Trophoblast cell (in vitro differentiated cells and primary cell): ENCODE data around the gene MGAT5.
A peak's percentile ranks its signal among the peaks of the same experiment; 100 is the strongest.

ENCODE experiments used
- DNase-seq, 2 donors: peaks; one replicate each; pipeline ENCODE4 v3.0.0-alpha.2; 2016
- H2AFZ ChIP-seq: 2 replicates; pipeline ENCODE4 v1.6.1; 2013; ENCODE audit warnings: low read length, moderate library complexity, mild to moderate bottlenecking; ENCODE audit not compliant: insufficient read depth, poor library complexity
- H2AK5ac ChIP-seq: 2 replicates; pipeline ENCODE4 v1.6.1; 2013; ENCODE audit warnings: mild to moderate bottlenecking, low read length
- H2BK120ac ChIP-seq: 2 replicates; pipeline ENCODE4 v1.6.1; 2013; ENCODE audit warnings: low read length, mild to moderate bottlenecking, moderate library complexity; ENCODE audit not compliant: insufficient read depth, poor library complexity
- H2BK12ac ChIP-seq: 2 replicates; pipeline ENCODE4 v1.6.1; 2013; ENCODE audit warnings: mild to moderate bottlenecking, low read length, moderate library complexity
- H2BK5ac ChIP-seq: 2 replicates; pipeline ENCODE4 v1.6.1; 2013; ENCODE audit warnings: low read length, low read depth, moderate library complexity, mild to moderate bottlenecking; ENCODE audit not compliant: poor library complexity
- H3K14ac ChIP-seq: 2 replicates; pipeline ENCODE4 v1.6.1; 2013; ENCODE audit warnings: mild to moderate bottlenecking, low read length
- H3K18ac ChIP-seq: 2 replicates; pipeline ENCODE4 v1.6.1; 2013; ENCODE audit warnings: mild to moderate bottlenecking, low read length
- H3K23ac ChIP-seq: 2 replicates; pipeline ENCODE4 v1.6.1; 2013; ENCODE audit warnings: low read length
- H3K27ac ChIP-seq: 2 replicates; pipeline ENCODE4 v1.5.1; 2013; ENCODE audit warnings: low read depth, mild to moderate bottlenecking, inconsistent platforms, low read length, moderate library complexity
- H3K27me3 ChIP-seq: 2 replicates; pipeline ENCODE4 v1.6.1; 2013; ENCODE audit warnings: inconsistent platforms, mild to moderate bottlenecking, low read length, moderate library complexity; ENCODE audit not compliant: insufficient read depth
- H3K36me3 ChIP-seq, 2 experiments: 1 replicate in 1 of 2; 2 replicates in 1 of 2; pipeline ENCODE4 v1.6.1; 2013; ENCODE audit warnings: low read length in 2 of 2, mild to moderate bottlenecking in 2 of 2, moderate library complexity in 1 of 2; ENCODE audit not compliant: insufficient read depth in 2 of 2, control insufficient read depth in 1 of 2
- H3K4ac ChIP-seq: 2 replicates; pipeline ENCODE4 v1.6.1; 2013; ENCODE audit warnings: low read depth, mild to moderate bottlenecking, low read length, moderate library complexity
- H3K4me1 ChIP-seq, 2 experiments: 1 replicate in 1 of 2; 2 replicates in 1 of 2; pipeline ENCODE4 v1.6.1; 2013; ENCODE audit warnings: low read length in 2 of 2, mild to moderate bottlenecking in 2 of 2, moderate library complexity in 1 of 2; ENCODE audit not compliant: insufficient read depth in 2 of 2, control insufficient read depth in 1 of 2
- H3K4me2 ChIP-seq: 2 replicates; pipeline ENCODE4 v1.6.1; 2013; ENCODE audit warnings: inconsistent platforms, mild to moderate bottlenecking, low read length, moderate library complexity
- H3K4me3 ChIP-seq: 2 replicates; pipeline ENCODE4 v1.5.1; 2013; ENCODE audit warnings: mild to moderate bottlenecking, low read depth, low read length, inconsistent platforms
- H3K79me1 ChIP-seq: one replicate; pipeline ENCODE4 v1.6.1; 2013; ENCODE audit warnings: low read length
- H3K79me2 ChIP-seq: 2 replicates; pipeline ENCODE4 v1.6.1; 2013; ENCODE audit warnings: low read length, mild to moderate bottlenecking; ENCODE audit not compliant: control insufficient read depth, insufficient read depth, poor library complexity
- H3K9ac ChIP-seq: 2 replicates; pipeline ENCODE4 v1.6.1; 2013; ENCODE audit warnings: mild to moderate bottlenecking, low read length
- H3K9me3 ChIP-seq: 2 replicates; pipeline ENCODE4 v1.6.1; 2013; ENCODE audit warnings: low read depth, mild to moderate bottlenecking, control low read depth, inconsistent platforms, low read length; ENCODE audit not compliant: insufficient read depth
- H4K12ac ChIP-seq: 2 replicates; pipeline ENCODE4 v1.6.1; 2013; ENCODE audit warnings: low read depth, mild to moderate bottlenecking, low read length, moderate library complexity
- H4K8ac ChIP-seq: 2 replicates; pipeline ENCODE4 v1.6.1; 2013; ENCODE audit warnings: low read depth, mild to moderate bottlenecking, low read length, moderate library complexity
- H4K91ac ChIP-seq: one replicate; pipeline ENCODE4 v1.6.1; 2013; ENCODE audit warnings: low read depth, mild to moderate bottlenecking, low read length, moderate library complexity
- WGBS: extraction: QIAGEN DNeasy Blood & Tissue Kit; methylation state at CpG from one replicate; pipeline ENCODE4 v1.1.7; 2013; ENCODE audit warnings: missing lambda C conversion rate; ENCODE audit not compliant: insufficient read length, insufficient coverage; ENCODE audit errors: extremely low coverage; 5-methylcytosine and 5-hydroxymethylcytosine counted together

The MGAT5 gene

DNA sequence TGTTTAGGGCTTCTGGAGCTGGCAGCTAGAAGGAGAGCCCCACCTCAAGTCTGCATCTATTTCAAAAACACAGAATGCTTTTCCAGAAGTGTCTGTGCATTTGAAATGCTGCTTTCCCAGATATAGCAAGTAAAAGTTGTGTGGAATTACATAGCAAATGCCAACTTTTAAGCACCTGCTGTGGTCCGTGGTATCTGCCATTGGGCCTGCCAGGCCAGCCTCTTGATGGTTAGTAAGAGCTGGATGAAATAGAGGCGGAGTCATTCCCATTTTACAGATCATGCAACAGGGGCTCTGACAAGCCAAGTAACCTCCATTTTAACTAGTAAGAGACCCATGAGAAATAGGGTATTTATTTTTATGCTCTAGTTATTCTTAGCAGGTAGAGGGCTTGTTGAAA is 61.6 kb downstream of the MGAT5 start:
- no peaks in the 10 kb centered on the region for H3K36me3 ChIP-seq

DNA sequence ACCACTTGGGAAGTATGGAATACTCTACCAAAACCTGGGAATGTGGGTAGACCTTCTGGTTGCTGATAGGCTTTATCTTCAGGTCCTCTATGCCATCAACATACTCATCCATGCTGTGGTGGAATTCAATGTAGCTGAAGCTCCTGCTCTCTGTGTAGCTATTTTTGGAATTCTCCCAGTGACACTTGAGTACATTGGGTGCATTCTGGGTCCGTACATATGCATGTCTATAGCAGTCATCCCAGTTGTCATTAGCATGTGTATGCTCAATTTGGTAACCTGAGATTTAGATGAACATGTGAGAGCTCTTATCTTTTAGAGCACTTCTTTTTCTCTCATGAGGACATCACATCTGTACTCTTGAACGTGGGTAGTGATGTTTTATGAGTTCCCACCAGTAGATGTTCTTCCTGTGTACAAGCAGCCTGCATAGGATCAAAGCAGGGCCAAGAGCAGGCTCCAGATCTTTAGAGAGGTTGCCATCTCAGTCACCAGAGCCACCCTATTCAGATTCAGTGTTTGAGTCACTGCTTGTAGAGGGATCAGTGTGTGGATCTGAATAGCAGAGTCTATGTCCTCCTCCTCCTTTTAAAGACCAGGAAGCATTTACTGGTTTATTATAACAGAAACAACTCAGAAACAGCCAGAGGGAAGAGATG is 65.9 kb downstream of the MGAT5 start:
- Histone ChIP-seq H3K4me2 (no peak overlapping the region), H3K4ac (no peak overlapping the region), H2AK5ac (no peak overlapping the region), H3K4me3 (no peak overlapping the region), H4K12ac (no peak overlapping the region), H2AFZ (no peak overlapping the region), H3K27me3 (no peaks in the 10 kb centered on the region), H3K18ac (no peak overlapping the region), H3K23ac (no peak overlapping the region), H3K9ac (no peak overlapping the region), H3K79me2 (no peaks in the 10 kb centered on the region), H3K79me1 (no peaks in the 10 kb centered on the region), H2BK120ac (no peak overlapping the region), H3K36me3 (no peaks in the 10 kb centered on the region), H4K91ac (no peak overlapping the region), H3K9me3 (no peaks in the 10 kb centered on the region), H2BK12ac (no peak overlapping the region), H2BK5ac (no peak overlapping the region), H3K4me1 (no peaks in the 10 kb centered on the region), H4K8ac (no peak overlapping the region), H3K14ac (no peak overlapping the region), H3K27ac (no peak overlapping the region)
- no peak for DNase-seq
- no CpG with 5 or more reads among the region's 2 CpGs for WGBS

More for the DNA sequence above, 61.6 kb downstream of the MGAT5 start:
- Histone ChIP-seq H3K9ac (no peak overlapping the region), H3K4ac (no peak overlapping the region), H3K4me3 (no peak overlapping the region), H3K79me2 (no peaks in the 10 kb centered on the region), H2AK5ac (no peak overlapping the region), H3K4me1 (no peaks in the 10 kb centered on the region), H3K4me2 (no peak overlapping the region), H3K27ac (no peak overlapping the region), H3K23ac (no peak overlapping the region), H4K91ac (no peak overlapping the region), H2BK120ac (no peak overlapping the region), H2BK12ac (no peak overlapping the region), H2BK5ac (no peak overlapping the region), H3K18ac (no peak overlapping the region), H4K12ac (no peak overlapping the region), H4K8ac (no peak overlapping the region), H3K27me3 (no peaks in the 10 kb centered on the region), H3K79me1 (no peaks in the 10 kb centered on the region), H3K14ac (no peak overlapping the region), H2AFZ (no peak overlapping the region), H3K9me3 (no peaks in the 10 kb centered on the region)
- no CpG with 5 or more reads among the region's 2 CpGs for WGBS
- DNase-seq = no peak

DNA sequence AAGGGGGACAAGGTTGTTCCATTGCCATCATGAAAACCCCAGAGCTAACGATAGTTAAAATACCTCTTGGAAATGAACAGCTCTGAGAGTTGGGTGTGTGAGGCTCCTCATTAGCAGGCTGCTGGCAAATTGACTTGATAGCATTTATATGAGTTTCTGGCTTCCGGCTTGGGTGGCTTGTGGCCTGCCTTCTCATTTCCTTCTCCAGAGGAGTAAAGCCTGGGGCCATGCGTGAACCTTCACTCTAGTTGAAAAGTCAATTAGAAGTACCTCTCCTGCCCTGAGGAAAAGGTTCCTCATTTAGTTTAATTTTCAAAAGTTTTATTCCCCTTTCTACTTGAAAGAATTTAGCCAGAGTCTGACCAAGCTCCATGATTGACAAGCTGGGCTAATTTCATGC is 67.1 kb downstream of the MGAT5 start:
- no peak for DNase-seq
- Histone ChIP-seq H3K79me2 (no peaks in the 10 kb centered on the region), H2AFZ (no peak overlapping the region), H2BK5ac (no peak overlapping the region), H3K27me3 (no peaks in the 10 kb centered on the region), H3K4me3 (no peak overlapping the region), H3K4ac (no peak overlapping the region), H3K36me3 (no peaks in the 10 kb centered on the region), H3K4me2 (no peak overlapping the region), H3K9me3 (no peaks in the 10 kb centered on the region), H3K14ac (no peak overlapping the region), H2BK120ac (no peak overlapping the region), H4K8ac (no peak overlapping the region), H3K4me1 (no peaks in the 10 kb centered on the region), H2BK12ac (no peak overlapping the region), H2AK5ac (no peak overlapping the region), H3K23ac (no peak overlapping the region), H4K91ac (no peak overlapping the region), H3K18ac (no peak overlapping the region), H3K79me1 (no peaks in the 10 kb centered on the region), H3K27ac (no peak overlapping the region), H3K9ac (no peak overlapping the region), H4K12ac (no peak overlapping the region)
- no CpG with 5 or more reads among the region's 3 CpGs for WGBS

DNA sequence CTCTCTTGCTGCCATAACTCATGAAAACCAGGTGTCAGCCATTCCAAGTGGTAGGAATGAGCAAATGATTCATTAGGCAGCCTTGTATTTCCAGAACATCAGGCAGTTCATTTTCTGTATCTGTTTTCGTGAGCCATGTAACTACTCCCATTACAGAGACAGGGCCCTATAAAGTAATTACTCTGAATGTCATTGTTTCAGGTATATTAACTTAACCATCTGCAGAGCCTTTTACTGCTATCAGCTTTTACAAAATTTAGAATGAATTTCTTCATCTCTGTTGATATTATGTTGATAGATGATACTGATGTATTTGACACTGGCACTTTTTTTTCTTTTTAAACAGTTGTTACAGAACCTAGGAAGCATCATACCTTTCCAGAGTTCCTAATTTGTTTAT is 69.9 kb downstream of the MGAT5 start:
- Histone ChIP-seq H2AFZ (no peak overlapping the region), H3K4me3 (no peak overlapping the region), H3K23ac (no peak overlapping the region), H3K79me1 (no peaks in the 10 kb centered on the region), H2BK120ac (no peak overlapping the region), H4K8ac (no peak overlapping the region), H3K79me2 (no peaks in the 10 kb centered on the region), H3K14ac (no peak overlapping the region), H3K18ac (no peak overlapping the region), H2BK12ac (no peak overlapping the region), H3K4me1 (no peaks in the 10 kb centered on the region), H3K27me3 (no peaks in the 10 kb centered on the region), H4K12ac (no peak overlapping the region), H3K9ac (no peak overlapping the region), H3K27ac (no peak overlapping the region), H3K4me2 (no peak overlapping the region), H2BK5ac (no peak overlapping the region), H3K4ac (no peak overlapping the region), H3K9me3 (no peaks in the 10 kb centered on the region), H3K36me3 (no peaks in the 10 kb centered on the region), H4K91ac (no peak overlapping the region), H2AK5ac (no peak overlapping the region)
- peak in 1 of 2 donors; percentile 25 for DNase-seq
- WGBS = no CpG with 5 or more reads among the region's 1 CpG
